Panc1 (cell line): ENCODE measurements around the gene ADAM12. TPM values are rescaled to one million over a fixed set of nuclear protein-coding genes. Genes with fewer than 3 reads are reported as not detected.

Source experiments
- ATAC-seq: fragments of 200-7000 bp; cut with Tn5 transposase; 2 replicates; pipeline ENCODE4 v1.9.1; 2020; ENCODE audit warnings: mild to moderate bottlenecking, moderate library complexity
- BruUV-seq: library from RNA; stranded (reverse); fragments of 400-500 nt; replicated peaks from 2 replicates; lab custom pipeline; 2021; lab: Mats Ljungman, UMichigan
- CTCF ChIA-PET: fragments of 300-600 bp; sonication (Branson Sonifier 250); formaldehyde crosslinking; loops from one replicate; lab custom pipeline; 2022; ENCODE audit warnings: antibody characterized with exemption; lab: Charles Lee
- POLR2A ChIA-PET: fragments of 300-600 bp; sonication (Branson Sonifier 250); formaldehyde crosslinking; loops from one replicate; lab custom pipeline; 2022; ENCODE audit warnings: antibody characterized with exemption; lab: Charles Lee
- DNase-seq: peaks from one replicate; pipeline ENCODE4 v3.0.0-alpha.2; 2010; ENCODE audit warnings: low read depth, low spot score
- H3K27ac ChIP-seq: 2 replicates; pipeline ENCODE4 v1.5.1; 2011; ENCODE audit warnings: mild to moderate bottlenecking, low read length, inconsistent platforms
- H3K27me3 ChIP-seq: fragments of 200-500 bp; sonication (Bioruptor generic); 2 replicates; pipeline ENCODE4 v1.6.0; 2014; ENCODE audit warnings: low read length, inconsistent platforms; ENCODE audit not compliant: control insufficient read depth, insufficient read depth
- H3K36me3 ChIP-seq: fragments of 200-500 bp; sonication (Bioruptor generic); 2 replicates; pipeline ENCODE4 v1.5.1; 2014; ENCODE audit warnings: inconsistent platforms, mild to moderate bottlenecking, low read length, moderate library complexity; ENCODE audit not compliant: control insufficient read depth, insufficient read depth
- H3K4me1 ChIP-seq: 2 replicates; pipeline ENCODE4 v1.5.1; 2011; ENCODE audit warnings: inconsistent platforms, mild to moderate bottlenecking, low read length, moderate library complexity; ENCODE audit not compliant: control insufficient read depth, insufficient read depth
- H3K4me3 ChIP-seq, 2 experiments: 2 replicates each; pipeline ENCODE4 v1.5.1; 2011 to 2012; ENCODE audit warnings: low read depth in 2 of 2, low read length in 2 of 2, mild to moderate bottlenecking in 2 of 2, inconsistent platforms in 1 of 2, moderate library complexity in 1 of 2
- H3K9me3 ChIP-seq: fragments of 200-500 bp; sonication (Bioruptor generic); 2 replicates; pipeline ENCODE4 v1.5.1; 2014; ENCODE audit warnings: low read depth, mild to moderate bottlenecking, inconsistent platforms, low read length, moderate library complexity; ENCODE audit not compliant: control insufficient read depth, insufficient read depth
- CTCF ChIP-seq: fragments of 450-650 bp; IDR thresholded peaks from 2 replicates; pipeline ENCODE4 v1.5.1; 2017; ENCODE audit warnings: mild to moderate bottlenecking
- POLR2AphosphoS5 ChIP-seq: IDR thresholded peaks from 2 replicates; pipeline ENCODE4 v1.6.1; 2012; ENCODE audit warnings: mild to moderate bottlenecking, low read depth, low read length, moderate library complexity
- REST ChIP-seq, 2 experiments: IDR thresholded peaks; 2 replicates each; pipeline ENCODE4 v1.6.1; 2011 to 2012; ENCODE audit warnings: low read depth in 2 of 2, control low read depth in 1 of 2, low read length in 1 of 2, mild to moderate bottlenecking in 1 of 2, moderate library complexity in 1 of 2; ENCODE audit not compliant: insufficient read depth in 1 of 2
- SIN3A ChIP-seq: IDR thresholded peaks from 2 replicates; pipeline ENCODE4 v1.6.1; 2012; ENCODE audit warnings: low read depth, mild to moderate bottlenecking, low read length, moderate library complexity, borderline replicate concordance; ENCODE audit not compliant: insufficient read depth
- TCF7L2 ChIP-seq: IDR thresholded peaks from 2 replicates; pipeline ENCODE4 v1.6.1; 2011; ENCODE audit warnings: mild to moderate bottlenecking, low read depth, low read length, inconsistent platforms
- in situ Hi-C: cut with HindIII; loops from 2 replicates; pipeline ENCODE4 v1.10.0; 2016; ENCODE audit warnings: low sequenced_read_pairs, low pct_unique_long_range_greater_than_20kb
- intact Hi-C: fragments of 100-400 bp; cut with micrococcal nuclease; formaldehyde crosslinking; loops from one replicate; pipeline ENCODE4 v1.10.0; 2022; ENCODE audit not compliant: unreplicated experiment
- total RNA-seq: library from RNA; stranded (reverse); gene quantifications from one replicate; pipeline ENCODE4 v1.2.1, GENCODE V29; 2021; ENCODE audit not compliant: unreplicated experiment

The ADAM12 gene
- total RNA-seq, 1 experiment from 2014 or later, result 0.10 TPM

- Histone ChIP-seq H3K27me3 (no peaks in the 10 kb centered on the region), H3K4me3 (no peak overlapping the region), H3K36me3 (no peaks in the 10 kb centered on the region), H3K4me1 (peaks cover 38% of the 10 kb centered on the region), H3K9me3 (no peaks in the 10 kb centered on the region), H3K27ac (no peak overlapping the region)
- POLR2A ChIA-PET, result no interaction called here
- ATAC-seq, result no peak
- DNase-seq, result no peak
- intact Hi-C loops, result no loop called here
- CTCF ChIA-PET, result no interaction called here
- no TSS peak for BruUV-seq
- in situ Hi-C loops, result no loop called here
- TF ChIP-seq CTCF (no peak), SIN3A (no peak), TCF7L2 (no peak), REST (IDR thresholded peaks at IDR 0.05; ENCODE audit: insufficient read depth in 1 of 2, low read depth in 2 of 2, low read length in 1 of 2) (no peak), POLR2AphosphoS5 (no peak)
These were observed 324.9 kb downstream of the ADAM12 start for GRCh38 chr10:126063353-126063791.

GRCh38 chr10:126062131-126063032 lies 325.9 kb downstream of the ADAM12 start:
- BruUV-seq, result no TSS peak
- Histone ChIP-seq H3K27ac (peak overlapping the region; percentile 69), H3K36me3 (no peaks in the 10 kb centered on the region), H3K4me3 (no peak overlapping the region), H3K27me3 (no peaks in the 10 kb centered on the region), H3K9me3 (no peaks in the 10 kb centered on the region), H3K4me1 (peaks cover 38% of the 10 kb centered on the region)
- POLR2A ChIA-PET, result interaction anchor here (0.6 kb wide), 1 partner anchor 183 kb away, joined by 8 read pairs; no protein-coding TSS in a partner anchor
- CTCF ChIA-PET, result no interaction called here
- intact Hi-C loops, result no loop called here
- peak; percentile 87 for ATAC-seq
- TF ChIP-seq REST (IDR thresholded peaks at IDR 0.05; ENCODE audit: insufficient read depth in 1 of 2, low read depth in 2 of 2, low read length in 1 of 2), result no peak
- TF ChIP-seq TCF7L2, result no peak
- peak; percentile 93 for DNase-seq
- in situ Hi-C loops, result no loop called here
